ENCODE data around the gene IRAK1.

IRAK1 gene

DNA sequence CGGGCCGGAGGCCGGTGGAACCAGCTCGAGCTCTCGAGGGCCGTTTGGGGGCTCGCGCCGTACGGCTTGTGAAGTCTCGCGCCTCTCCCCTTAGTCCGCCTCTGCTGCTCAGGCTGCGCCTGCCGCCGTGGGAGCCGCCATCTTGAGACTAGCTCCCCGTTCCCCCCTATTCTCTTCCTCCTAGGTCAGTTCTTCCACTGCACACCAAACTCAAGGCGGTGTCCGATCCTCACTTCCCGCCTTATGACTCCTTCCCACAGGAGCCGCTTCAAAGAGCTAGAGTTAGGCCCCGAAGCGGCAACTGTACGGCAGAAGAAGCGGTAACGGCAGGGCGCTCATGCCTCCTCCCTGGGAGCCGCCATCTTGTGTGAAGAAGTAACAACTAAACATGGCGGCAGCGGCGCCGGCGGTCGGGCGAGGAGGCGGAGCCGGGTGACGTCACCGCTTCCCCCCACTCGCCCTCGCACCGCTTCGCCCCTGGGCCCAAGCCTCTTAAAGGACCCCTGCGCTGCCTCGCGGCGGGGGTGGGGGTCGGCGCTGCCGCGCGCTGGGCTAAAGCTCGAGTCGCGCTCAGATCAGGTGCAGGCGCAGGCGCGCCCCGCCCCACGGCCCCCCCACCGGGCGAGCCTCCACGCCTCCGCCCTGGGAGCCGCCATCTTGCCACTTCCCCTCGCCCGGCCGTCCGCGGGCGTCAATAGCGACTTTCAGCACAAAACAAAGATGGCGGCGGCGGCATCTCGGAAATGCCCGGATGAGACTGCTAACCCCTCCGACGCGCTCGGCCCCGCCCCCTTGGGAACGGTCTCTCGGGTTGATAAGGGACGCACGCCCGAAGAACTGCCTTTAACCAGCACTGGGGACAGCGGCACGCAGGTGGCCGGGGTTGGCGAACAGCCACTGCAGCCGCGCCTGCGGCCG, 48.0 kb downstream of the IRAK1 start, which contains the start of gene HCFC1 (continued):
- TF ChIP-seq, protein P1, sequence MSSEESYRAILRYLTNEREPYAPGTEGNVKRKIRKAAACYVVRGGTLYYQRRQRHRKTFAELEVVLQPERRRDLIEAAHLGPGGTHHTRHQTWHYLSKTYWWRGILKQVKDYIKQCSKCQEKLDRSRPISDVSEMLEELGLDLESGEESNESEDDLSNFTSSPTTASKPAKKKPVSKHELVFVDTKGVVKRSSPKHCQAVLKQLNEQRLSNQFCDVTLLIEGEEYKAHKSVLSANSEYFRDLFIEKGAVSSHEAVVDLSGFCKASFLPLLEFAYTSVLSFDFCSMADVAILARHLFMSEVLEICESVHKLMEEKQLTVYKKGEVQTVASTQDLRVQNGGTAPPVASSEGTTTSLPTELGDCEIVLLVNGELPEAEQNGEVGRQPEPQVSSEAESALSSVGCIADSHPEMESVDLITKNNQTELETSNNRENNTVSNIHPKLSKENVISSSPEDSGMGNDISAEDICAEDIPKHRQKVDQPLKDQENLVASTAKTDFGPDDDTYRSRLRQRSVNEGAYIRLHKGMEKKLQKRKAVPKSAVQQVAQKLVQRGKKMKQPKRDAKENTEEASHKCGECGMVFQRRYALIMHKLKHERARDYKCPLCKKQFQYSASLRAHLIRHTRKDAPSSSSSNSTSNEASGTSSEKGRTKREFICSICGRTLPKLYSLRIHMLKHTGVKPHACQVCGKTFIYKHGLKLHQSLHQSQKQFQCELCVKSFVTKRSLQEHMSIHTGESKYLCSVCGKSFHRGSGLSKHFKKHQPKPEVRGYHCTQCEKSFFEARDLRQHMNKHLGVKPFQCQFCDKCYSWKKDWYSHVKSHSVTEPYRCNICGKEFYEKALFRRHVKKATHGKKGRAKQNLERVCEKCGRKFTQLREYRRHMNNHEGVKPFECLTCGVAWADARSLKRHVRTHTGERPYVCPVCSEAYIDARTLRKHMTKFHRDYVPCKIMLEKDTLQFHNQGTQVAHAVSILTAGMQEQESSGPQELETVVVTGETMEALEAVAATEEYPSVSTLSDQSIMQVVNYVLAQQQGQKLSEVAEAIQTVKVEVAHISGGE (tag by site-specific recombination; conservative IDR thresholded peaks at IDR 0.05; ENCODE audit: low read depth): no peak; the same call in 1 of the 2 replicates
- peak; percentile 93 for TF ChIP-seq KLF9 (tag by site-specific recombination; IDR thresholded peaks at IDR 0.05; ENCODE audit: low read depth)
- TF ChIP-seq ZNF112 (tag by site-specific recombination; IDR thresholded peaks at IDR 0.05): no peak
- TF ChIP-seq, protein P2, sequence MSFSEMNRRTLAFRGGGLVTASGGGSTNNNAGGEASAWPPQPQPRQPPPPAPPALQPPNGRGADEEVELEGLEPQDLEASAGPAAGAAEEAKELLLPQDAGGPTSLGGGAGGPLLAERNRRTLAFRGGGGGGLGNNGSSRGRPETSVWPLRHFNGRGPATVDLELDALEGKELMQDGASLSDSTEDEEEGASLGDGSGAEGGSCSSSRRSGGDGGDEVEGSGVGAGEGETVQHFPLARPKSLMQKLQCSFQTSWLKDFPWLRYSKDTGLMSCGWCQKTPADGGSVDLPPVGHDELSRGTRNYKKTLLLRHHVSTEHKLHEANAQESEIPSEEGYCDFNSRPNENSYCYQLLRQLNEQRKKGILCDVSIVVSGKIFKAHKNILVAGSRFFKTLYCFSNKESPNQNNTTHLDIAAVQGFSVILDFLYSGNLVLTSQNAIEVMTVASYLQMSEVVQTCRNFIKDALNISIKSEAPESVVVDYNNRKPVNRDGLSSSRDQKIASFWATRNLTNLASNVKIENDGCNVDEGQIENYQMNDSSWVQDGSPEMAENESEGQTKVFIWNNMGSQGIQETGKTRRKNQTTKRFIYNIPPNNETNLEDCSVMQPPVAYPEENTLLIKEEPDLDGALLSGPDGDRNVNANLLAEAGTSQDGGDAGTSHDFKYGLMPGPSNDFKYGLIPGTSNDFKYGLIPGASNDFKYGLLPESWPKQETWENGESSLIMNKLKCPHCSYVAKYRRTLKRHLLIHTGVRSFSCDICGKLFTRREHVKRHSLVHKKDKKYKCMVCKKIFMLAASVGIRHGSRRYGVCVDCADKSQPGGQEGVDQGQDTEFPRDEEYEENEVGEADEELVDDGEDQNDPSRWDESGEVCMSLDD (tag by site-specific recombination; IDR thresholded peaks at IDR 0.05): peak; percentile 86
- TF ChIP-seq, protein P3, sequence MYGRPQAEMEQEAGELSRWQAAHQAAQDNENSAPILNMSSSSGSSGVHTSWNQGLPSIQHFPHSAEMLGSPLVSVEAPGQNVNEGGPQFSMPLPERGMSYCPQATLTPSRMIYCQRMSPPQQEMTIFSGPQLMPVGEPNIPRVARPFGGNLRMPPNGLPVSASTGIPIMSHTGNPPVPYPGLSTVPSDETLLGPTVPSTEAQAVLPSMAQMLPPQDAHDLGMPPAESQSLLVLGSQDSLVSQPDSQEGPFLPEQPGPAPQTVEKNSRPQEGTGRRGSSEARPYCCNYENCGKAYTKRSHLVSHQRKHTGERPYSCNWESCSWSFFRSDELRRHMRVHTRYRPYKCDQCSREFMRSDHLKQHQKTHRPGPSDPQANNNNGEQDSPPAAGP (tag by site-specific recombination; IDR thresholded peaks at IDR 0.05): 0 out of 2 replicates have a peak, but pooled peaks have one; percentile 72
- TF ChIP-seq ZNF670 (tag by site-specific recombination; IDR thresholded peaks at IDR 0.05; ENCODE audit: low read depth): no peak
- TF ChIP-seq ZNF423 (tag by site-specific recombination; IDR thresholded peaks at IDR 0.05): peak; percentile 97
- no peak for TF ChIP-seq ZNF239 (tag by site-specific recombination; IDR thresholded peaks at IDR 0.05)
- TF ChIP-seq ZNF560 (tag by site-specific recombination; IDR thresholded peaks at IDR 0.05; ENCODE audit: borderline replicate concordance): no peak
- peak; percentile 98 for TF ChIP-seq ZNF629 (tag by site-specific recombination; IDR thresholded peaks at IDR 0.05)
- TF ChIP-seq ZBTB20 (tag by site-specific recombination; IDR thresholded peaks at IDR 0.05): peak; percentile 68; the same call in 1 of the 2 replicates
- TF ChIP-seq, protein P4, sequence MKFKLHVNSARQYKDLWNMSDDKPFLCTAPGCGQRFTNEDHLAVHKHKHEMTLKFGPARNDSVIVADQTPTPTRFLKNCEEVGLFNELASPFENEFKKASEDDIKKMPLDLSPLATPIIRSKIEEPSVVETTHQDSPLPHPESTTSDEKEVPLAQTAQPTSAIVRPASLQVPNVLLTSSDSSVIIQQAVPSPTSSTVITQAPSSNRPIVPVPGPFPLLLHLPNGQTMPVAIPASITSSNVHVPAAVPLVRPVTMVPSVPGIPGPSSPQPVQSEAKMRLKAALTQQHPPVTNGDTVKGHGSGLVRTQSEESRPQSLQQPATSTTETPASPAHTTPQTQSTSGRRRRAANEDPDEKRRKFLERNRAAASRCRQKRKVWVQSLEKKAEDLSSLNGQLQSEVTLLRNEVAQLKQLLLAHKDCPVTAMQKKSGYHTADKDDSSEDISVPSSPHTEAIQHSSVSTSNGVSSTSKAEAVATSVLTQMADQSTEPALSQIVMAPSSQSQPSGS (tag by site-specific recombination; IDR thresholded peaks at IDR 0.05; ENCODE audit: low read depth): peak; percentile 99
- TF ChIP-seq ZNF600 (tag by site-specific recombination; IDR thresholded peaks at IDR 0.05): no peak
- peak; percentile 82 for TF ChIP-seq ZNF341 (tag by site-specific recombination; IDR thresholded peaks at IDR 0.05; ENCODE audit: low read depth)
- TF ChIP-seq ZNF19 (tag by site-specific recombination; IDR thresholded peaks at IDR 0.05; ENCODE audit: low read depth): no peak
- TF ChIP-seq, protein P5, sequence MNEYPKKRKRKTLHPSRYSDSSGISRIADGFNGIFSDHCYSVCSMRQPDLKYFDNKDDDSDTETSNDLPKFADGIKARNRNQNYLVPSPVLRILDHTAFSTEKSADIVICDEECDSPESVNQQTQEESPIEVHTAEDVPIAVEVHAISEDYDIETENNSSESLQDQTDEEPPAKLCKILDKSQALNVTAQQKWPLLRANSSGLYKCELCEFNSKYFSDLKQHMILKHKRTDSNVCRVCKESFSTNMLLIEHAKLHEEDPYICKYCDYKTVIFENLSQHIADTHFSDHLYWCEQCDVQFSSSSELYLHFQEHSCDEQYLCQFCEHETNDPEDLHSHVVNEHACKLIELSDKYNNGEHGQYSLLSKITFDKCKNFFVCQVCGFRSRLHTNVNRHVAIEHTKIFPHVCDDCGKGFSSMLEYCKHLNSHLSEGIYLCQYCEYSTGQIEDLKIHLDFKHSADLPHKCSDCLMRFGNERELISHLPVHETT (tag by site-specific recombination; IDR thresholded peaks at IDR 0.05): peak; percentile 76; the same call in 1 of the 2 replicates
- TF ChIP-seq PRDM1 (tag by site-specific recombination; IDR thresholded peaks at IDR 0.05): 0 out of 2 replicates have a peak, but pooled peaks have one; percentile 8
- peak; percentile 85 for TF ChIP-seq TCF7L2 (IDR thresholded peaks at IDR 0.05; ENCODE audit: borderline replicate concordance, low read depth, low read length)
- TF ChIP-seq KLF16 (tag by site-specific recombination; IDR thresholded peaks at IDR 0.05): peak; percentile 70
- peak; percentile 99 for TF ChIP-seq YY1 (tag by site-specific recombination; IDR thresholded peaks at IDR 0.05)
- TF ChIP-seq KLF10 (tag by site-specific recombination; IDR thresholded peaks at IDR 0.05): peak; percentile 97
- TF ChIP-seq ZNF510 (tag by site-specific recombination; IDR thresholded peaks at IDR 0.05; ENCODE audit: insufficient replicate concordance): no peak
- TF ChIP-seq, protein P6, sequence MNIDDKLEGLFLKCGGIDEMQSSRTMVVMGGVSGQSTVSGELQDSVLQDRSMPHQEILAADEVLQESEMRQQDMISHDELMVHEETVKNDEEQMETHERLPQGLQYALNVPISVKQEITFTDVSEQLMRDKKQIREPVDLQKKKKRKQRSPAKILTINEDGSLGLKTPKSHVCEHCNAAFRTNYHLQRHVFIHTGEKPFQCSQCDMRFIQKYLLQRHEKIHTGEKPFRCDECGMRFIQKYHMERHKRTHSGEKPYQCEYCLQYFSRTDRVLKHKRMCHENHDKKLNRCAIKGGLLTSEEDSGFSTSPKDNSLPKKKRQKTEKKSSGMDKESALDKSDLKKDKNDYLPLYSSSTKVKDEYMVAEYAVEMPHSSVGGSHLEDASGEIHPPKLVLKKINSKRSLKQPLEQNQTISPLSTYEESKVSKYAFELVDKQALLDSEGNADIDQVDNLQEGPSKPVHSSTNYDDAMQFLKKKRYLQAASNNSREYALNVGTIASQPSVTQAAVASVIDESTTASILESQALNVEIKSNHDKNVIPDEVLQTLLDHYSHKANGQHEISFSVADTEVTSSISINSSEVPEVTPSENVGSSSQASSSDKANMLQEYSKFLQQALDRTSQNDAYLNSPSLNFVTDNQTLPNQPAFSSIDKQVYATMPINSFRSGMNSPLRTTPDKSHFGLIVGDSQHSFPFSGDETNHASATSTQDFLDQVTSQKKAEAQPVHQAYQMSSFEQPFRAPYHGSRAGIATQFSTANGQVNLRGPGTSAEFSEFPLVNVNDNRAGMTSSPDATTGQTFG (tag by site-specific recombination; IDR thresholded peaks at IDR 0.05; ENCODE audit: borderline replicate concordance): 0 out of 2 replicates have a peak, but pooled peaks have one; percentile 31
- TF ChIP-seq, protein P7, sequence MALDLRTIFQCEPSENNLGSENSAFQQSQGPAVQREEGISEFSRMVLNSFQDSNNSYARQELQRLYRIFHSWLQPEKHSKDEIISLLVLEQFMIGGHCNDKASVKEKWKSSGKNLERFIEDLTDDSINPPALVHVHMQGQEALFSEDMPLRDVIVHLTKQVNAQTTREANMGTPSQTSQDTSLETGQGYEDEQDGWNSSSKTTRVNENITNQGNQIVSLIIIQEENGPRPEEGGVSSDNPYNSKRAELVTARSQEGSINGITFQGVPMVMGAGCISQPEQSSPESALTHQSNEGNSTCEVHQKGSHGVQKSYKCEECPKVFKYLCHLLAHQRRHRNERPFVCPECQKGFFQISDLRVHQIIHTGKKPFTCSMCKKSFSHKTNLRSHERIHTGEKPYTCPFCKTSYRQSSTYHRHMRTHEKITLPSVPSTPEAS (tag by site-specific recombination; IDR thresholded peaks at IDR 0.05): no peak; the same call in 1 of the 2 replicates
